ENCODE results near the gene SORL1. TPM values are rescaled to one million over a fixed set of nuclear protein-coding genes. Genes with fewer than 3 reads are reported as not detected.

Gene SORL1
- total RNA-seq, 1 experiment from 2014 or later = 68.3 TPM

DNA sequence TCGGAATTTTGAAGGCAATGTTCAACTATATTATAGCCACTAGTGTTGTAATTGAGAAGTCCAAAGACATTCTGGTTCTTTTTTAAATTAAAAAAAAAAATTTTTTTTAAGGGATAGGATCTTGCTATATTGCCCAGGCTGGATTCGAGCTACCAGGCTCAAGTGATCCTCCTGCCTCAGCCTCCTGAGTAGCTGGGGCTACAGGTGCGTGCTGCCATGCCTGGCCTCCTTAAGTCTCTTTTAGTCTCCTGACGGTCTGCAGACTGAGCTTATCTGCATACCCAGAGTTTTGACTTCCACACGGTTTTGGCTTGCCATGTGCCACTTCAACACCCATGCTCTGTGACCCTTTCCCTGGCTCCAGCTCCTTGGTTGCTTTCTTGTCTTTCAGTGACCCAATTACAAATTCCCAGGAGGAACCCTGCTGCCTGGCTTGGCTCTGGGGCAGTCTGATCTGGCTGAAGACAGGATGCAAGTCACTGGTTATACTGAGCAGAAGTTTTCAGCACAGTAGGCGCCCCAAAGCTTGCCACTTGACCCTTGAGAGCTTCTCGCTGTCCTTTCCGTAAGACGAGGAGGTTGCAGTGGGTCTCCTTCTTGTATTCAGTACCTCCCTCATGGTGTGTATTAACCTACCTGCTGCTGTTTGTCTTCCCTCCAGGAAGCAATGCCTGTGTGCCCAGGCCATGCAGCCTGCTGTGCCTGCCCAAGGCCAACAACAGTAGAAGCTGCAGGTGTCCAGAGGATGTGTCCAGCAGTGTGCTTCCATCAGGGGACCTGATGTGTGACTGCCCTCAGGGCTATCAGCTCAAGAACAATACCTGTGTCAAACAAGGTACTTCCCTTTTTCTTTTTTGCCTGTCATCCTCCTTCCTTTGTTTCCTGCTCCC is 114.4 kb downstream of the SORL1 start:
- no peak overlapping the region for H4K91ac ChIP-seq (ENCODE audit: insufficient read length, low read depth, low read length)
- no peak overlapping the region for H2BK120ac ChIP-seq (ENCODE audit: low read depth, low read length, poor library complexity, severe bottlenecking)
- Mint-ChIP-seq H3K36me3 (ENCODE audit: insufficient read depth in 1 of 3, low read depth in 3 of 3) (peaks cover 25 to 64% (median 53%) of the 10 kb centered on the region in 3 experiments), H3K4me3 (no peak overlapping the region), H3K9me3 (no peaks in the 10 kb centered on the region), H3K27ac (peak overlapping the region; percentile 68 to 82 (median 74); a peak in 3 of 7 replicates), H3K27me3 (ENCODE audit: low read depth) (no peaks in the 10 kb centered on the region), H3K4me1 (peaks cover 8 to 15% of the 10 kb centered on the region in 2 experiments)
- no peak overlapping the region for H2BK12ac ChIP-seq (ENCODE audit: insufficient read length, low read depth, low read length)
- H3K56ac ChIP-seq (ENCODE audit: insufficient read length, low read depth, low read length) = no peak overlapping the region
- H2BK15ac ChIP-seq (ENCODE audit: low read depth, low read length) = no peak overlapping the region
- no peak overlapping the region for H4K5ac ChIP-seq (ENCODE audit: insufficient read length, low read depth, low read length)
- no peak overlapping the region for H3K14ac ChIP-seq (ENCODE audit: insufficient read depth, low read length)
- no peak overlapping the region for H2AK5ac ChIP-seq (ENCODE audit: insufficient read length, low read length)
- no peak overlapping the region for H3K9ac ChIP-seq (ENCODE audit: extremely low read depth, insufficient read length, low read length)
- H3K79me1 ChIP-seq (ENCODE audit: insufficient read depth, low read depth, low read length, poor library complexity, severe bottlenecking) = no peaks in the 10 kb centered on the region
- no peaks in the 10 kb centered on the region for H4K20me1 ChIP-seq (ENCODE audit: control insufficient read depth, insufficient read depth, insufficient read length)
- TF ChIP-seq, protein P1, sequence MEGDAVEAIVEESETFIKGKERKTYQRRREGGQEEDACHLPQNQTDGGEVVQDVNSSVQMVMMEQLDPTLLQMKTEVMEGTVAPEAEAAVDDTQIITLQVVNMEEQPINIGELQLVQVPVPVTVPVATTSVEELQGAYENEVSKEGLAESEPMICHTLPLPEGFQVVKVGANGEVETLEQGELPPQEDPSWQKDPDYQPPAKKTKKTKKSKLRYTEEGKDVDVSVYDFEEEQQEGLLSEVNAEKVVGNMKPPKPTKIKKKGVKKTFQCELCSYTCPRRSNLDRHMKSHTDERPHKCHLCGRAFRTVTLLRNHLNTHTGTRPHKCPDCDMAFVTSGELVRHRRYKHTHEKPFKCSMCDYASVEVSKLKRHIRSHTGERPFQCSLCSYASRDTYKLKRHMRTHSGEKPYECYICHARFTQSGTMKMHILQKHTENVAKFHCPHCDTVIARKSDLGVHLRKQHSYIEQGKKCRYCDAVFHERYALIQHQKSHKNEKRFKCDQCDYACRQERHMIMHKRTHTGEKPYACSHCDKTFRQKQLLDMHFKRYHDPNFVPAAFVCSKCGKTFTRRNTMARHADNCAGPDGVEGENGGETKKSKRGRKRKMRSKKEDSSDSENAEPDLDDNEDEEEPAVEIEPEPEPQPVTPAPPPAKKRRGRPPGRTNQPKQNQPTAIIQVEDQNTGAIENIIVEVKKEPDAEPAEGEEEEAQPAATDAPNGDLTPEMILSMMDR (conservative IDR thresholded peaks at IDR 0.05) = no peak
- no peaks in the 10 kb centered on the region for H3K23me2 ChIP-seq (ENCODE audit: insufficient read length, low read depth, low read length, poor library complexity, severe bottlenecking)
- no peak overlapping the region for H2BK5ac ChIP-seq (ENCODE audit: insufficient read length, low read length)
- no peak overlapping the region for H3K27ac ChIP-seq (ENCODE audit: insufficient read length, low read depth, low read length)
- H2AFZ ChIP-seq (ENCODE audit: low read length) = no peak overlapping the region
- no peak overlapping the region for H3T11ph ChIP-seq (ENCODE audit: low read length)
- no peaks in the 10 kb centered on the region for H3K9me3 ChIP-seq (ENCODE audit: control insufficient read depth, low read depth, low read length)
- no peak overlapping the region for H3K4me2 ChIP-seq (ENCODE audit: insufficient read depth, insufficient read length, low read length)
- H4K8ac ChIP-seq (replicated peaks; ENCODE audit: insufficient read length, low read depth, low read length) = no peak overlapping the region
- no peak for DNase-seq
- no peaks in the 10 kb centered on the region; the same call in 1 of the 2 replicates for H3K4me1 ChIP-seq (ENCODE audit: insufficient read depth, low read length)
- H3K79me2 ChIP-seq (ENCODE audit: insufficient read depth, low read length) = no peaks in the 10 kb centered on the region; the same call in 1 of the 2 replicates
- no peak overlapping the region for H3K4ac ChIP-seq (ENCODE audit: low read depth, low read length)
- H3K23ac ChIP-seq (ENCODE audit: insufficient read length, low read depth, low read length) = no peak overlapping the region
- no CpG with 5 or more reads among the region's 9 CpGs for WGBS (ENCODE audit: extremely low coverage, insufficient read length, low lambda C conversion rate)
- H3K18ac ChIP-seq (ENCODE audit: insufficient read length, low read depth, low read length) = no peak overlapping the region
- no peak overlapping the region for H2BK20ac ChIP-seq (ENCODE audit: low read depth, low read length, poor library complexity, severe bottlenecking)
- no peaks in the 10 kb centered on the region for H3K27me3 ChIP-seq (ENCODE audit: insufficient read depth, low read length)

Data from H9 (cell line).